CD14-positive monocyte (primary cell): ENCODE results near the gene PHLDB2. TPM values are rescaled to one million over a fixed set of nuclear protein-coding genes. Genes with fewer than 3 reads are reported as not detected.

Experiments used
- DNase-seq, 3 donors: peaks; one replicate each; pipeline ENCODE4 v3.0.0-alpha.2; 2011 to 2022
- H2AFZ ChIP-seq: 2 replicates; pipeline ENCODE4 v1.6.0; 2012; ENCODE audit warnings: mild to moderate bottlenecking, low read depth, low read length, inconsistent platforms; ENCODE audit not compliant: insufficient read depth, poor library complexity, severe bottlenecking
- H3K27ac ChIP-seq, 2 donors: 1 replicate in 1 of 2; 2 replicates in 1 of 2; pipeline ENCODE4 v1.5.1; 2012 to 2013; ENCODE audit warnings: low read length in 2 of 2, control low read depth in 1 of 2, inconsistent platforms in 1 of 2, low read depth in 1 of 2, mild to moderate bottlenecking in 1 of 2
- H3K27me3 ChIP-seq, 2 donors: one replicate each; pipeline versions ENCODE4 v1.6.0 to v1.6.1; 2011 to 2013; ENCODE audit warnings: low read length in 2 of 2; ENCODE audit not compliant: control insufficient read depth in 2 of 2, insufficient read depth in 2 of 2
- H3K36me3 ChIP-seq, 2 donors: replicated peaks in 1 of 2; 1 replicate in 1 of 2; 2 replicates in 1 of 2; pipeline versions ENCODE4 v1.5.1 to v1.6.1; 2012 to 2013; ENCODE audit warnings: low read length in 2 of 2, control low read depth in 1 of 2, inconsistent platforms in 1 of 2, mild to moderate bottlenecking in 1 of 2; ENCODE audit not compliant: insufficient read depth in 2 of 2, control insufficient read depth in 1 of 2
- H3K4me1 ChIP-seq, 2 donors: 1 replicate in 1 of 2; 2 replicates in 1 of 2; pipeline versions ENCODE4 v1.5.1 to v1.6.1; 2012 to 2013; ENCODE audit warnings: low read length in 2 of 2, control low read depth in 1 of 2, inconsistent platforms in 1 of 2, mild to moderate bottlenecking in 1 of 2, moderate library complexity in 1 of 2; ENCODE audit not compliant: insufficient read depth in 2 of 2, control insufficient read depth in 1 of 2
- H3K4me2 ChIP-seq: replicated peaks from 2 replicates; pipeline ENCODE3; 2012; ENCODE audit warnings: low read length, moderate library complexity, mild to moderate bottlenecking; ENCODE audit not compliant: poor library complexity, severe bottlenecking; ENCODE audit errors: extremely low read depth
- H3K4me3 ChIP-seq, 3 experiments: fragments of 200-600 bp in 1 of 3; sonication (generic) in 1 of 3; replicated peaks in 1 of 3; 1 replicate in 2 of 3; 2 replicates in 1 of 3; pipeline ENCODE4 v1.5.1; 2011 to 2013; ENCODE audit warnings: low read length in 3 of 3, mild to moderate bottlenecking in 3 of 3, control low read depth in 2 of 3, low read depth in 2 of 3, inconsistent platforms in 1 of 3, moderate library complexity in 1 of 3
- H3K79me2 ChIP-seq: 2 replicates; pipeline ENCODE4 v1.6.0; 2012; ENCODE audit warnings: mild to moderate bottlenecking, control low read depth, inconsistent platforms, low read length, moderate library complexity; ENCODE audit not compliant: insufficient read depth
- H3K9ac ChIP-seq: 2 replicates; pipeline ENCODE4 v1.6.0; 2017; ENCODE audit warnings: low read length, mild to moderate bottlenecking; ENCODE audit not compliant: insufficient read depth, poor library complexity, severe bottlenecking
- H3K9me3 ChIP-seq, 2 donors: replicated peaks in 1 of 2; 1 replicate in 1 of 2; 2 replicates in 1 of 2; pipeline versions ENCODE4 v1.5.1 to v1.6.1; 2012 to 2013; ENCODE audit warnings: low read length in 2 of 2, control low read depth in 1 of 2; ENCODE audit not compliant: control insufficient read depth in 1 of 2, insufficient read depth in 1 of 2
- H4K20me1 ChIP-seq: 2 replicates; pipeline ENCODE4 v1.6.0; 2012; ENCODE audit warnings: mild to moderate bottlenecking, low read length, control low read depth, moderate library complexity; ENCODE audit not compliant: insufficient read depth
- H3K27ac Mint-ChIP-seq, 7 donors: one replicate each; pipeline ENCODE4 v1.8.0; 2020; ENCODE audit warnings: mild to moderate bottlenecking in 7 of 7, mixed read lengths in 7 of 7, moderate library complexity in 6 of 7, inconsistent platforms in 2 of 7
- H3K27me3 Mint-ChIP-seq, 3 donors: one replicate each; pipeline ENCODE4 v1.8.0; 2021 to 2022; ENCODE audit warnings: low read depth in 3 of 3, mild to moderate bottlenecking in 3 of 3, mixed read lengths in 3 of 3, moderate library complexity in 3 of 3, inconsistent platforms in 1 of 3
- H3K36me3 Mint-ChIP-seq, 2 donors: one replicate each; pipeline ENCODE4 v1.8.0; 2020; ENCODE audit warnings: mixed read lengths in 2 of 2, inconsistent platforms in 1 of 2, mild to moderate bottlenecking in 1 of 2
- H3K4me1 Mint-ChIP-seq: one replicate; pipeline ENCODE4 v1.8.0; 2020; ENCODE audit warnings: mild to moderate bottlenecking, mixed read lengths
- H3K4me3 Mint-ChIP-seq, 2 donors: one replicate each; pipeline ENCODE4 v1.8.0; 2020; ENCODE audit warnings: mild to moderate bottlenecking in 2 of 2, mixed read lengths in 2 of 2, moderate library complexity in 1 of 2
- H3K9me3 Mint-ChIP-seq, 7 donors: one replicate each; pipeline ENCODE4 v1.8.0; 2020 to 2022; ENCODE audit warnings: mixed read lengths in 7 of 7, mild to moderate bottlenecking in 6 of 7, moderate library complexity in 6 of 7, inconsistent platforms in 2 of 7
- CTCF ChIP-seq: fragments of 200-600 bp; IDR thresholded peaks from one replicate; pipeline ENCODE4 v1.8.0; 2022; ENCODE audit warnings: antibody characterized with exemption, mild to moderate bottlenecking
- WGBS: methylation state at CpG from one replicate; pipeline ENCODE4 v1.1.5; 2013; ENCODE audit warnings: missing lambda C conversion rate; ENCODE audit not compliant: insufficient coverage; 5-methylcytosine and 5-hydroxymethylcytosine counted together
- intact Hi-C, 2 donors: fragments of 100-400 bp; cut with micrococcal nuclease; formaldehyde crosslinking; loops; one replicate each; pipeline versions ENCODE4 v1.15.0 to v1.15.1; 2023
- polyA plus RNA-seq, 3 donors: library from polyadenylated mRNA; depleted of rRNA in 1 of 3; unstranded in 2 of 3; stranded (reverse) in 1 of 3; fragments of 300-500 nt in 2 of 3; fragments of >200 nt in 1 of 3; fragmentation: Illumina TruSeq in 2 of 3; gene quantifications; 1 replicate in 2 of 3; 2 replicates in 1 of 3; pipeline ENCODE4 v1.2.3, GENCODE V29; 2012 to 2021

The PHLDB2 gene
- polyA plus RNA-seq, 3 donors, result 0.08 TPM; not detected in 2

DNA sequence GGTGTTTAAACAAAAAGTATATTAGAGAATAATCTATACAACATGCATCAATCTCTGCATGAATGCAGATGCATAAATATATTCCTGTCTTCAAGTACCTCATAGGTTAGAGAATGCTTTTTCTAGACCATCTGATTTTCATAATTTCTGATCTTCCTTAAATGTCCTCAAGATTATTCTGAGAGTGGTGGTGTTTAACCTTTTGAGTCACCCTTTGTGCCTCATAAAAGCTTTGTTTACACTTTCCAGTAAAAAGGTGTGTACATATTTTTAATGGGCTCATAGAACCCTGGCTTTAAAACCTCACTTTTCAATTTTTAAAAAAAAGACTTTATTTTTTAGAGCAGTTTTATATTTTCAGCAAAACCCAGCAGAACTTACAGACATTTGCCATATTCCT lies 78.8 kb downstream of the PHLDB2 start:
- DNase-seq, result no peak
- Histone ChIP-seq H3K4me2 (no peak overlapping the region), H3K79me2 (no peaks in the 10 kb centered on the region), H3K27ac (no peak overlapping the region), H3K27me3 (no peaks in the 10 kb centered on the region), H3K36me3 (no peaks in the 10 kb centered on the region), H3K4me1 (no peaks in the 10 kb centered on the region), H3K4me3 (no peak overlapping the region), H2AFZ (no peak overlapping the region), H3K9me3 (no peaks in the 10 kb centered on the region), H4K20me1 (no peaks in the 10 kb centered on the region), H3K9ac (no peak overlapping the region)
- H3K27ac Mint-ChIP-seq, result no peak overlapping the region
- H3K36me3 Mint-ChIP-seq, result no peaks in the 10 kb centered on the region
- H3K4me1 Mint-ChIP-seq, result no peaks in the 10 kb centered on the region
- intact Hi-C loops, result no loop called here
- peaks cover 0 to 5% (median 0%) of the 10 kb centered on the region in 7 donors for H3K9me3 Mint-ChIP-seq
- TF ChIP-seq CTCF, result no peak
- H3K4me3 Mint-ChIP-seq, result no peak overlapping the region
- H3K27me3 Mint-ChIP-seq, result no peaks in the 10 kb centered on the region

- no peak overlapping the region for H3K9ac ChIP-seq
- H3K9me3 ChIP-seq, result no peaks in the 10 kb centered on the region
- no peak overlapping the region for H3K4me3 ChIP-seq
- Mint-ChIP-seq H3K4me3 (no peak overlapping the region), H3K27ac (no peak overlapping the region), H3K9me3 (peaks cover 0 to 5% (median 0%) of the 10 kb centered on the region in 7 donors), H3K27me3 (peaks cover 0 to 4% (median 0%) of the 10 kb centered on the region in 3 donors), H3K36me3 (no peaks in the 10 kb centered on the region), H3K4me1 (no peaks in the 10 kb centered on the region)
- H3K27ac ChIP-seq, result no peak overlapping the region
- no peaks in the 10 kb centered on the region for H4K20me1 ChIP-seq
- intact Hi-C loops, result no loop called here
- no peak overlapping the region for H2AFZ ChIP-seq
- no peaks in the 10 kb centered on the region for H3K4me1 ChIP-seq
- no peak overlapping the region for H3K4me2 ChIP-seq
- H3K36me3 ChIP-seq, result no peaks in the 10 kb centered on the region
- H3K79me2 ChIP-seq, result no peaks in the 10 kb centered on the region
- no peaks in the 10 kb centered on the region for H3K27me3 ChIP-seq
- TF ChIP-seq CTCF, result no peak
- no peak for DNase-seq
- no CpG with 5 or more reads among the region's 2 CpGs for WGBS
Observed at GRCh38 chr3:111939873-111940272, 80.8 kb downstream of the PHLDB2 start.
